H1 (cell line): ENCODE results near the gene NUDT9. TPM values are rescaled to one million over a fixed set of nuclear protein-coding genes. Genes with fewer than 3 reads are reported as not detected.

ENCODE experiments used
- CTCF ChIA-PET: fragments of 300-600 bp; sonication (Branson Sonifier 250); formaldehyde crosslinking; loops from one replicate; lab custom pipeline; 2021; ENCODE audit not compliant: partially characterized antibody; lab: Charles Lee
- POLR2A ChIA-PET: fragments of 300-600 bp; sonication (Branson Sonifier 250); formaldehyde crosslinking; loops from one replicate; lab custom pipeline; 2021; ENCODE audit warnings: inconsistent platforms; ENCODE audit not compliant: partially characterized antibody; lab: Charles Lee
- DNase-seq, 2 experiments: peaks; one replicate each; pipeline versions ENCODE4 v3.0.0 to v3.0.0-alpha.2; 2010 to 2022; ENCODE audit warnings: low spot score in 2 of 2, low read depth in 1 of 2, mixed read lengths in 1 of 2
- FAIRE-seq: peaks from 2 replicates; lab custom pipeline; 2011; peaks lifted over from hg19 to GRCh38; lab: Jason Lieb, UNC
- H2AFZ ChIP-seq: 2 replicates; pipeline ENCODE4 v1.8.1; 2012; ENCODE audit warnings: low read length, inconsistent platforms
- H2AK5ac ChIP-seq: 2 replicates; pipeline ENCODE4 v1.6.1; 2013; ENCODE audit warnings: low read depth, low read length
- H2BK120ac ChIP-seq: replicated peaks from 2 replicates; pipeline ENCODE3; 2013; ENCODE audit warnings: low read depth, low read length, inconsistent platforms
- H2BK12ac ChIP-seq: 2 replicates; pipeline ENCODE4 v1.6.1; 2013; ENCODE audit warnings: low read depth, low read length
- H2BK15ac ChIP-seq: 2 replicates; pipeline ENCODE4 v1.6.1; 2013; ENCODE audit warnings: low read length
- H2BK20ac ChIP-seq: 2 replicates; pipeline ENCODE4 v1.6.1; 2013; ENCODE audit warnings: low read length
- H2BK5ac ChIP-seq: 2 replicates; pipeline ENCODE4 v1.6.1; 2013; ENCODE audit warnings: low read depth, low read length
- H3K14ac ChIP-seq: 2 replicates; pipeline ENCODE4 v1.6.1; 2013; ENCODE audit warnings: inconsistent platforms; ENCODE audit not compliant: insufficient read length
- H3K18ac ChIP-seq: 2 replicates; pipeline ENCODE4 v1.6.1; 2013; ENCODE audit warnings: low read length; ENCODE audit errors: extremely low read depth
- H3K23ac ChIP-seq: 2 replicates; pipeline ENCODE4 v1.6.1; 2013; ENCODE audit warnings: inconsistent platforms; ENCODE audit not compliant: insufficient read length
- H3K23me2 ChIP-seq: 2 replicates; pipeline ENCODE4 v1.6.1; 2013; ENCODE audit warnings: low read depth, low read length
- H3K27ac ChIP-seq: 2 replicates; pipeline ENCODE4 v1.6.1; 2011; ENCODE audit warnings: low read depth, low read length, inconsistent platforms
- H3K27me3 ChIP-seq, 4 experiments: replicated peaks in 1 of 4; 1 replicate in 1 of 4; 2 replicates in 3 of 4; pipeline versions ENCODE4 v1.6.1 to v1.8.1; 2011 to 2013; ENCODE audit warnings: low read length in 3 of 4, mild to moderate bottlenecking in 3 of 4, inconsistent platforms in 2 of 4, mixed read lengths in 2 of 4, moderate library complexity in 1 of 4; ENCODE audit not compliant: control insufficient read depth in 3 of 4, insufficient read depth in 3 of 4; ENCODE audit errors: extremely low read depth in 1 of 4
- H3K36me3 ChIP-seq, 4 experiments: 2 replicates each; pipeline versions ENCODE4 v1.6.1 to v1.8.1; 2011 to 2013; ENCODE audit warnings: mild to moderate bottlenecking in 4 of 4, low read length in 3 of 4, moderate library complexity in 2 of 4, control low read depth in 1 of 4, inconsistent platforms in 1 of 4; ENCODE audit not compliant: insufficient read depth in 4 of 4, control insufficient read depth in 2 of 4
- H3K4ac ChIP-seq: replicated peaks from 2 replicates; pipeline ENCODE3; 2013; ENCODE audit warnings: low read length, low read depth, mixed read lengths, inconsistent platforms; ENCODE audit not compliant: insufficient read length
- H3K4me1 ChIP-seq, 4 experiments: replicated peaks in 1 of 4; 1 replicate in 1 of 4; 2 replicates in 3 of 4; pipeline versions ENCODE4 v1.6.1 to v1.8.1; 2011 to 2013; ENCODE audit warnings: low read length in 3 of 4, inconsistent platforms in 2 of 4, mixed read lengths in 1 of 4; ENCODE audit not compliant: insufficient read depth in 4 of 4, control insufficient read depth in 3 of 4
- H3K4me2 ChIP-seq, 2 experiments: 2 replicates each; pipeline versions ENCODE4 v1.6.1 to v1.8.1; 2011 to 2013; ENCODE audit warnings: low read depth in 2 of 2, low read length in 2 of 2, control low read depth in 1 of 2, inconsistent platforms in 1 of 2, mild to moderate bottlenecking in 1 of 2; ENCODE audit not compliant: insufficient read depth in 1 of 2
- H3K4me3 ChIP-seq, 4 experiments: fragments of 200-600, 300-600 bp in 1 of 4; sonication (generic), shearing (Covaris generic), sonication (Bioruptor Twin) in 1 of 4; 2 replicates each; pipeline versions ENCODE4 v1.5.1 to v1.8.1; 2011 to 2016; ENCODE audit warnings: low read length in 4 of 4, low read depth in 3 of 4, control low read depth in 2 of 4, inconsistent platforms in 2 of 4, mild to moderate bottlenecking in 2 of 4, mixed read lengths in 1 of 4, moderate library complexity in 1 of 4; ENCODE audit not compliant: insufficient read depth in 2 of 4; ENCODE audit errors: extremely low read depth in 1 of 4
- H3K56ac ChIP-seq: replicated peaks from 2 replicates; pipeline ENCODE3; 2013; ENCODE audit warnings: low read depth, mild to moderate bottlenecking, mixed read lengths, low read length, inconsistent platforms; ENCODE audit not compliant: insufficient read length
- H3K79me1 ChIP-seq: 2 replicates; pipeline ENCODE4 v1.6.1; 2013; ENCODE audit warnings: low read depth, low read length, control low read depth
- H3K79me2 ChIP-seq, 2 experiments: 2 replicates each; pipeline versions ENCODE4 v1.6.1 to v1.8.1; 2012 to 2013; ENCODE audit warnings: low read length in 2 of 2, mild to moderate bottlenecking in 2 of 2, inconsistent platforms in 1 of 2; ENCODE audit not compliant: insufficient read depth in 2 of 2, control insufficient read depth in 1 of 2
- H3K9ac ChIP-seq, 4 experiments: replicated peaks in 1 of 4; 1 replicate in 1 of 4; 2 replicates in 3 of 4; pipeline versions ENCODE4 v1.6.1 to v1.8.1; 2011 to 2013; ENCODE audit warnings: low read depth in 3 of 4, low read length in 3 of 4, control low read depth in 2 of 4, mild to moderate bottlenecking in 2 of 4, moderate library complexity in 2 of 4, inconsistent platforms in 1 of 4; ENCODE audit errors: extremely low read depth in 1 of 4
- H3K9me3 ChIP-seq, 2 experiments: 2 replicates each; pipeline versions ENCODE4 v1.6.1 to v1.8.1; 2012 to 2013; ENCODE audit warnings: mild to moderate bottlenecking in 2 of 2, moderate library complexity in 2 of 2, control low read depth in 1 of 2, inconsistent platforms in 1 of 2, low read depth in 1 of 2, low read length in 1 of 2, mixed read lengths in 1 of 2; ENCODE audit not compliant: insufficient read depth in 2 of 2
- H4K20me1 ChIP-seq, 2 experiments: replicated peaks in 1 of 2; 2 replicates each; pipeline versions ENCODE3 to v1.8.1; 2011 to 2013; ENCODE audit warnings: inconsistent platforms in 2 of 2, low read length in 2 of 2, mild to moderate bottlenecking in 1 of 2; ENCODE audit not compliant: insufficient read depth in 2 of 2, control insufficient read depth in 1 of 2
- H4K5ac ChIP-seq: 2 replicates; pipeline ENCODE4 v1.6.1; 2013; ENCODE audit warnings: low read length, low read depth, mixed read lengths, inconsistent platforms; ENCODE audit not compliant: insufficient read length
- H4K8ac ChIP-seq: 2 replicates; pipeline ENCODE4 v1.8.0; 2013; ENCODE audit warnings: mild to moderate bottlenecking, moderate library complexity, low read length, inconsistent platforms; ENCODE audit not compliant: insufficient read depth; ENCODE audit errors: extremely low read depth
- H4K91ac ChIP-seq: replicated peaks from 2 replicates; pipeline ENCODE3; 2013; ENCODE audit warnings: low read length, mixed read lengths, inconsistent platforms; ENCODE audit not compliant: insufficient read length
- CHD2 ChIP-seq: IDR thresholded peaks from 2 replicates; pipeline ENCODE4 v1.6.1; 2012; ENCODE audit warnings: low read length, improper control_type of control experiment
- EGR1 ChIP-seq: IDR thresholded peaks from 2 replicates; pipeline ENCODE4 v1.6.1; 2011; ENCODE audit warnings: low read depth, low read length, borderline replicate concordance
- EP300 ChIP-seq, 2 experiments: IDR thresholded peaks; 1 replicate in 1 of 2; 2 replicates in 1 of 2; pipeline ENCODE4 v1.6.1; 2011 to 2012; ENCODE audit warnings: low read depth in 2 of 2, low read length in 2 of 2, mild to moderate bottlenecking in 2 of 2, borderline replicate concordance in 1 of 2, inconsistent platforms in 1 of 2, moderate library complexity in 1 of 2
- SP2 ChIP-seq: IDR thresholded peaks from 2 replicates; pipeline ENCODE4 v1.6.1; 2012; ENCODE audit warnings: mild to moderate bottlenecking, low read length, inconsistent platforms
- WGBS, 2 experiments: shearing (Covaris generic) in 1 of 2; methylation state at CpG; one replicate each; pipeline versions ENCODE4 v1.1.6 to v1.1.7; 2013 to 2015; ENCODE audit warnings: low lambda C conversion rate in 2 of 2, mixed read lengths in 2 of 2, inconsistent platforms in 1 of 2, low coverage in 1 of 2, missing lambda C conversion rate in 1 of 2; ENCODE audit not compliant: insufficient replicate concordance in 2 of 2, insufficient coverage in 1 of 2, insufficient read length in 1 of 2; ENCODE audit errors: extremely low coverage in 1 of 2, missing lambda C conversion rate in 1 of 2; 5-methylcytosine and 5-hydroxymethylcytosine counted together
- polyA plus RNA-seq, 7 experiments: library from polyadenylated mRNA; depleted of rRNA in 3 of 7; stranded (reverse) in 5 of 7; unstranded in 2 of 7; fragments of >200 nt in 5 of 7; fragments of 200-250 nt in 2 of 7; gene quantifications; 1 replicate in 5 of 7; 2 replicates in 1 of 7; 4 replicates in 1 of 7; pipeline versions ENCODE4 v1.2.1 to v1.2.3, GENCODE V29; 2011 to 2013; ENCODE audit warnings: missing spikeins in 2 of 7, mixed read lengths in 2 of 7
- total RNA-seq: library from RNA; stranded (reverse); fragmentation: NEBNext Ultra II Directional; extraction: Animal tissue kit (Norgen Biotek cat#: 25700); gene quantifications from 2 replicates; pipeline ENCODE4 v1.2.1, GENCODE V29; 2021

NUDT9 gene
- total and polyA plus RNA-seq, 2 of the 8 experiments (the other 6 are each of a cell fraction or from before 2014, with no cell fraction given) = 13.2 to 27.6 TPM

DNA sequence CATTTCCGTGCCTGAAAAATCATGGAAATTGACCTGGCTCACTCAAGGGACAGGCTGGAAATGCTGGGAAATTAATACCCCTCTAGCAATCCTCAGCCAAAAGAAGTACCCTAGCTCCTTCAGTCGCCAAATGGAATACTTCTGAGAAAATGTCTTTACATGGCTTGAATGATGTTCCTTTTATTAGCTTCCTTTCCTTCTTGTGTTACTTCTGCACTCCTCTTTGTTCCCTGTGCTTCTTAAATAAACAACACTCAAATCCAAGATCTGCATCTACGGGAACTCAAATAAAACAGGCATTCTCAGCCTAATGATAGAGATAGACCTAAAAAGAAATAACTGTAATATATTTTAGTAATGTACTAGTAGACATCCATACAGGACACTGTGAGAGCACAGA, 70.7 kb downstream of the NUDT9 start:
- Histone ChIP-seq H2BK120ac (no peak overlapping the region), H3K27ac (no peak overlapping the region), H3K23ac (no peak overlapping the region), H3K27me3 (no peaks in the 10 kb centered on the region), H4K20me1 (no peaks in the 10 kb centered on the region), H3K4ac (no peak overlapping the region), H4K91ac (no peak overlapping the region), H3K18ac (no peak overlapping the region), H2AFZ (no peak overlapping the region), H3K9ac (no peak overlapping the region), H2BK20ac (no peak overlapping the region), H4K8ac (no peak overlapping the region), H3K79me1 (no peaks in the 10 kb centered on the region), H3K79me2 (no peaks in the 10 kb centered on the region), H3K9me3 (peaks cover 0 to 7% of the 10 kb centered on the region in 2 experiments; a peak in 2 of 4 replicates), H4K5ac (no peak overlapping the region), H2BK15ac (no peak overlapping the region), H3K36me3 (no peaks in the 10 kb centered on the region), H2BK5ac (no peak overlapping the region), H3K56ac (no peak overlapping the region), H3K23me2 (no peaks in the 10 kb centered on the region), H3K4me2 (no peak overlapping the region), H3K4me3 (no peak overlapping the region), H3K4me1 (peaks cover 0 to 5% (median 0%) of the 10 kb centered on the region in 4 experiments; a peak in 1 of 7 replicates), H2BK12ac (no peak overlapping the region), H2AK5ac (no peak overlapping the region), H3K14ac (no peak overlapping the region)
- POLR2A ChIA-PET = no interaction called here
- CTCF ChIA-PET = interaction anchor here (1.2 kb wide), 1 partner anchor 9 kb away, joined by 3 read pairs; no protein-coding TSS in a partner anchor
- 86% methylated on average over 3 of the region's 3 CpGs; no CpG with 5 or more reads in 1 of the 2 experiments for WGBS, 2 experiments
- no peak for FAIRE-seq
- no peak for DNase-seq
- no peak for TF ChIP-seq EP300 (IDR thresholded peaks at IDR 0.05; ENCODE audit: borderline replicate concordance in 1 of 2, low read depth in 2 of 2, low read length in 2 of 2)
- no peak for TF ChIP-seq EGR1
- TF ChIP-seq CHD2 = no peak
- TF ChIP-seq SP2 = no peak
